Cardiac muscle cell (in vitro differentiated cells and primary cell): Measurements from ENCODE around the gene PPIL6. TPM values are rescaled to one million over a fixed set of nuclear protein-coding genes. Genes with fewer than 3 reads are reported as not detected.

Experiments used
- DNase-seq, 2 donors: peaks; one replicate each; pipeline versions ENCODE4 v3.0.0 to v3.0.0-alpha.2; 2010 to 2017; ENCODE audit warnings: low read depth in 1 of 2, low spot score in 1 of 2
- H3K27ac ChIP-seq: fragments of 200-600 bp; sonication (generic); 2 replicates; pipeline ENCODE4 v1.5.1; 2016
- H3K27me3 ChIP-seq: fragments of 200-600 bp; sonication (generic); 2 replicates; pipeline ENCODE4 v1.6.0; 2016; ENCODE audit warnings: control low read depth
- H3K36me3 ChIP-seq: fragments of 200-600 bp; sonication (generic); 2 replicates; pipeline ENCODE4 v1.5.1; 2016; ENCODE audit warnings: control low read depth
- H3K4me1 ChIP-seq: fragments of 200-600 bp; sonication (generic); 2 replicates; pipeline ENCODE4 v1.8.1; 2017; ENCODE audit warnings: low read depth, mild to moderate bottlenecking, mixed run types
- H3K4me3 ChIP-seq: fragments of 200-600 bp; sonication (generic); 2 replicates; pipeline ENCODE4 v1.5.1; 2016; ENCODE audit warnings: mild to moderate bottlenecking
- H3K9me3 ChIP-seq: fragments of 200-600 bp; sonication (generic); 2 replicates; pipeline ENCODE4 v1.5.1; 2017; ENCODE audit warnings: low read depth, mild to moderate bottlenecking, control low read depth
- CTCF ChIP-seq: IDR thresholded peaks from 2 replicates; pipeline ENCODE4 v1.5.1; 2012; ENCODE audit warnings: low read depth, mild to moderate bottlenecking, low read length
- polyA plus RNA-seq: library from polyadenylated mRNA; unstranded; fragments of >200 nt; fragmentation: Nextera tagmentation; extraction: Ambion mirVana; gene quantifications from 2 replicates; pipeline ENCODE4 v1.2.1, GENCODE V29; 2016
- total RNA-seq: library from RNA; depleted of rRNA; stranded (reverse); fragments of >200 nt; gene quantifications from 2 replicates; pipeline ENCODE4 v1.2.3, GENCODE V29; 2016

The PPIL6 gene
- total RNA-seq (4.1 and 7.3 TPM in 2 replicates), polyA plus RNA-seq (8.7 and 14.7 TPM in 2 replicates)

GRCh38 chr6:109440331-109441068 is at the start of gene PPIL6, which contains the start of gene SMPD2:
Gene PPIL6 (minus strand): TSS chr6:109440628. CDS start chr6:109440590, 38 bp downstream.
Gene SMPD2 (plus strand): TSS chr6:109440724. CDS start chr6:109441122, 398 bp downstream.
- peak within 1 kb of the TSS; percentile 50 for H3K27ac ChIP-seq
- TF ChIP-seq CTCF, result peak; percentile 34

GRCh38 chr6:109488001-109488400 is 47.6 kb upstream of the PPIL6 start:
- H3K36me3 ChIP-seq, result no peaks in the 10 kb centered on the region
- peaks cover 7% of the 10 kb centered on the region for H3K4me1 ChIP-seq
- no peaks in the 10 kb centered on the region for H3K27me3 ChIP-seq
- H3K27ac ChIP-seq, result no peak overlapping the region
- TF ChIP-seq CTCF, result no peak
- no peak overlapping the region for H3K4me3 ChIP-seq
- no peaks in the 10 kb centered on the region for H3K9me3 ChIP-seq
- no peak for DNase-seq

More at GRCh38 chr6:109440331-109441068, at the start of gene PPIL6, which contains the start of gene SMPD2:
- DNase-seq, result peak; percentile 95 to 96
- H3K4me1 ChIP-seq, result peaks cover 6% of the 10 kb centered on the region
- peak within 1 kb of the TSS; percentile 78 for H3K4me3 ChIP-seq
- no peaks in the 10 kb centered on the region for H3K9me3 ChIP-seq
- H3K36me3 ChIP-seq, result no peaks in the 10 kb centered on the region
- H3K27me3 ChIP-seq, result no peaks in the 10 kb centered on the region

DNA sequence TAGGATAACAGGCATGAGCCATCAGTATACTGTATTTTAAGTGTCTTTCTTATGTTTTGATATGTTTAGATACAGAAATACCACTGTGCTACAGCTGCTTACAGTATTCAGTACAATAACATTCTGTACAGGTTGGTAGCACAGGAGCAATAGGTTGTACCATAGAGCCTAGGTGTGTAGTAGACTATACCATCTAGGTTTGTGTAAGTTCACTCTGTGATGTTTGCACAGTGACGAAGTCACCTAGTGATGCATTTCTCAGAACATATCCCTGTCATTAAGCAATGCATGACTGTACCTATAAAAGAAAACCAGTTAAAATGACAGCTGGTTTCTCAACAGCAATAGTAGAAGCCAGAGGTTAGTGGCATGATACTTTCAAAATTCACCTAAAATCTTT is 45.6 kb upstream of the PPIL6 start:
- H3K9me3 ChIP-seq, result no peaks in the 10 kb centered on the region
- H3K27me3 ChIP-seq, result no peaks in the 10 kb centered on the region
- H3K36me3 ChIP-seq, result no peaks in the 10 kb centered on the region
- H3K4me1 ChIP-seq, result no peaks in the 10 kb centered on the region
- no peak overlapping the region for H3K27ac ChIP-seq
- no peak for DNase-seq
- no peak overlapping the region for H3K4me3 ChIP-seq
- no peak for TF ChIP-seq CTCF

DNA sequence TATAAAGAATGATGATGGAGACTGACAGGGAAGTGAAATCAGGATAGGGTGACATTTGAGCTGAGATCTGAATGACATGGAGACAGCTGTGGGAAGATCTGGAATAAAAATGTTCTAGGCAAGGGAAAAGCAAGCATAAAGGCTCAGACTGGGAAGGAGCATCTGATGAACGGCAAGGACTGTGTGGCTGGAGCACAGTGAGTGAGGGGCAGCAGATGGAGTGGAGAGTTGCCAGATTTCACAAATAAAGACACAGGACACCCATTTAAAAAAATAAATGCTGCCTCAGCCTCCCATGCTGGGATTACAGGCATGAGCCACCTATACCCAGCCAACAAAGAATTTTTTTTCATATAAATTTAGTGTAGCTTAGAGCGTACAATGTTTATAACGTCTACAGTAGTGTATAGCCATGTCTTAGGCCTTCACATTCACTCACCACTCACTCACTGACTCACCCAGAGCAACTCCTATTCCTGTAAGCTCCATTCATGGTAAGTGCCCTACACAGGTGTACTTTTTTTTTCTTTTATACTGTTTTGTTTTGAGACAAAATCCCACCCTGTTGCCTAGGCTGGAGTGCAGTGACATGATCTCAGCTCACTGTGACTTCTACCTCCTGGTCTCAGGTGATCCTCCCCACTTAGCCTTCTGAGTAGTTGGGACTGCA is 45.0 kb upstream of the PPIL6 start:
- no peak for DNase-seq
- H3K4me3 ChIP-seq, result no peak overlapping the region
- no peaks in the 10 kb centered on the region for H3K4me1 ChIP-seq
- no peak overlapping the region for H3K27ac ChIP-seq
- TF ChIP-seq CTCF, result no peak
- no peaks in the 10 kb centered on the region for H3K27me3 ChIP-seq
- no peaks in the 10 kb centered on the region for H3K36me3 ChIP-seq
- H3K9me3 ChIP-seq, result no peaks in the 10 kb centered on the region

GRCh38 chr6:109484122-109484521 is 43.7 kb upstream of the PPIL6 start:
- TF ChIP-seq CTCF, result no peak

More at GRCh38 chr6:109484122-109484521, 43.7 kb upstream of the PPIL6 start:
- H3K27me3 ChIP-seq, result no peaks in the 10 kb centered on the region
- no peaks in the 10 kb centered on the region for H3K9me3 ChIP-seq
- DNase-seq, result no peak
- H3K36me3 ChIP-seq, result no peaks in the 10 kb centered on the region
- peaks cover 6% of the 10 kb centered on the region for H3K4me1 ChIP-seq
- H3K4me3 ChIP-seq, result no peak overlapping the region
- no peak overlapping the region for H3K27ac ChIP-seq
